GM18526 (cell line): ENCODE data around the gene C1QTNF1.

Source experiments
- POLR2A ChIP-seq: IDR thresholded peaks from 3 replicates; pipeline ENCODE4 v1.6.1; 2011; ENCODE audit not compliant: insufficient read length; ENCODE audit errors: extremely low read depth

The C1QTNF1 gene, protein sequence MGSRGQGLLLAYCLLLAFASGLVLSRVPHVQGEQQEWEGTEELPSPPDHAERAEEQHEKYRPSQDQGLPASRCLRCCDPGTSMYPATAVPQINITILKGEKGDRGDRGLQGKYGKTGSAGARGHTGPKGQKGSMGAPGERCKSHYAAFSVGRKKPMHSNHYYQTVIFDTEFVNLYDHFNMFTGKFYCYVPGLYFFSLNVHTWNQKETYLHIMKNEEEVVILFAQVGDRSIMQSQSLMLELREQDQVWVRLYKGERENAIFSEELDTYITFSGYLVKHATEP

DNA sequence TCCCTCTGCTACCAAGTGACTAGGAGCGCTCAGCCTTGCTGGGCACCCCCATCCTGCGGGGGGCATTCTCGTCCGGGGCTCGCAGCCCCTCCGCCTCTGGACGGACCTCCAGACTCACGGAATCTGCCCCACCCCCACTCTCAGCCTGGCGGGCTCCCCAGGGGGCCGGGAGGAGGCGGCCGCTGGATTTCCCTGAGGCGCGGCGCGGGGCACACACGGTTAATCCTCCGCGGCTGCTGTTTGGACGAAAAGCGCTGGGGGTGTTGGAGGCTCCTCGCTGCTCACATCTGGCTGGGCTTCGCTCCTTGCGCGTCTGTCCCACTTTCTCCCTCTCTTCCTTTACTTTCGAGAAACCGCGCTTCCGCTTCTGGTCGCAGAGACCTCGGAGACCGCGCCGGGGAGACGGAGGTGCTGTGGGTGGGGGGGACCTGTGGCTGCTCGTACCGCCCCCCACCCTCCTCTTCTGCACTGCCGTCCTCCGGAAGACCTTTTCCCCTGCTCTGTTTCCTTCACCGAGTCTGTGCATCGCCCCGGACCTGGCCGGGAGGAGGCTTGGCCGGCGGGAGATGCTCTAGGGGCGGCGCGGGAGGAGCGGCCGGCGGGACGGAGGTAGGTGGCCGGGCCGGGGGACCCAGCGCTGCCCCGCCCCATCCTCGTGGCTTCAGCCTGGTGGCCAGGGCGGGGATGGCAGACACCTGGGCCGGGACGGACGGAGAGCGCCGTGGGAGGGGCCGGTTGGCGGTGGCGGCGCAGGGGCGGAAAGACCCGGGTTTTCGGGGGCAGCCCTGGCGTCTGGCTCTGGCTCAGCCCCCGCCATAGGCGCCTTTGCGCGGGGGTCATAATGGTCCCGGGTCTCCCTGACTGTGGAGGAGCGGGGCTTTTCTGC lies at the start of gene C1QTNF1:
TSS of gene C1QTNF1 (plus strand) at position 284 of the 886 bp plus-strand sequence. CDS start 19,800 bp downstream, outside the sequence.
- TF ChIP-seq POLR2A: no peak

DNA sequence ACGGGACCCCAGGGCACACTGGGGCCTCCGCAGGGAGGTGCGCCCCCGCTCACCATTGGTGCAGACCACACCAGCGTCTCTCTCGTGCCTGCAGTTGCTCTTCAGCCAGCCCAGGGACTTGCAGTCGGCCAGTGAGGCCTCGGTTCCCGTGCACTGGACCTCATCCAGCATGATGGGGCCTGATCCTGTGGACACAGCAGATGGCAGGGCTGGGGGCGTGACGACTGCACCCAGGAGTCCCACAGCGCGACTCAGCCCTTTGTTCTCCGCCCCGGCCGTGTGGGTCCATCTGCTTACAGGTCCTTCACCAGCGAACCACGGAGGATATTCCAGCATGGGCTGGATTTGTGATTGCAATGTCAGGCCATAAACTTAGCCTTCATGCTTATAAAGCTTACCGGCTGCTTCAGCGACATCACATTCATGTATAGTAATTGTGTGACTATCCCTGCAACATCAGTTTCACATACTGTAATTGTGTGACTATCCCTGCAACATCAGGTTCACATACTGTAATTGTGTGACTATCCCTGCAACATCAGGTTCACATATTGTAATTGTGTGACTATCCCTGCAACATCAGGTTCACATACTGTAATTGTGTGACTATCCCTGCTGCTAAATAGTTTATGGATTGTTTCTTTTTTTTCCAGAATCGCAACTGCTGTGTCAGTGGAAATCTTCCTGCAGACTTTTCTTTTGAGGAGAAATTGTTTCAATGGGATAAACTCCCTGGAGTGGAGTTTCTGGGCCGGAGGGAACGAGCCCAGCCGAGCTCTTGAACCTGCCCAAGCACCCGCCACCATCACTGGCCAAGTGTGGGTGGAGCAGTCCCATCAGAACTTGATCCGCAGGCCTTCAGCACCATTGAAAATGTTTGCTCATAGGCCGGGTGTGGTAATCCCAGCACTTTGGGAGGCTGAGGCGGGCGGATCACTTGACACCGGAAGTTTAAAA lies 49.1 kb upstream of the C1QTNF1 start:
- TF ChIP-seq POLR2A: no peak

DNA sequence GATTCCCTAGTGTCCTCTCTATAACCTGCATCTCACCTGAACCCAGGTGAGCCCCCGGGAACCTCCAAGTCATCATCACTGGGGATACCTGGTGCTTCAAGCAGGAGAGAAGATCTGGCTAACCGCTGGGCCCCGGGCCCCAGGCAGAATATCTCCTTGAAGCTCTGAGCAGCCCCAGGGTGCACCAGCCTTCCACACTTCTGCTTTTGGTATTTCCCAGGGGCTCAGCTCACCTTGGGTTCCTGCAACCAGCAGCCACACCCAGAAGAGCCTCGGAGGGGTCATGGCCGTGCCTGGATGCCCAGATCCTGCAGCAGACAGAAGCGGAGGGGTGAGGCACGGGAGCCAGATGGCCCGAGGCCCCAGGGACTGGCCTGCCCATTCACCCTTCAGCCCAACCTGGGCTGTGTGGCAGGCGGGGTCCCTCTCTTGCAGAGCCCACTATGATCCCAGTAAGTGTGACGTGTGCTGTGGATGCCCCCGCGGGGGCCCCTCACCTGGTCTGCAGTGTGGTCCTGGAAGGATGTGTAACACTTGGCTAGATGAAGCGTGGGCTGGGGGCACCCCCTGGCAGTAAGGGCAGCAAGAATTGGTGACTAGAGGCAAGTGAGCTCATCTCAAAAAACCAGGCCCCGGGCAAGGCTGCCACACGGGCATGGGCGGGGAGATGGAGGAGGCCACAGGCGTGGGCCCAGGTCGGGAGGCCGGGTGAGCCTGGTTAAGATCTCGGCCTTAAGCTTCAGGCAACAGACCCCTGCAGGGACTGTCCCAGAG lies 46.9 kb upstream of the C1QTNF1 start:
- TF ChIP-seq POLR2A: no peak

DNA sequence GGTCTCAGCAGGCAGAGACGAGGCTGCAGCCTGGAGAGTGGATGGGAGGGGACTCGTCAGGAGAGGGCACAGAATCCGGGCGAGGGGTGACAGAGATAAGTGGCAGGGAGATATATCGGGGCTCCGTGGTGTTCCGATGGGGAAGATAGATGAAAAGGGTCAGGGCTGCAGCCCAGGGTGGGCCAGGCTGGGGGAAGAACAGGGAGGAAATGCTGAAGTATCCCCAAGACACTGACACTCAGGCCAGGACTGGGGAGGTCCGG lies 46.4 kb upstream of the C1QTNF1 start:
- TF ChIP-seq POLR2A: no peak

DNA sequence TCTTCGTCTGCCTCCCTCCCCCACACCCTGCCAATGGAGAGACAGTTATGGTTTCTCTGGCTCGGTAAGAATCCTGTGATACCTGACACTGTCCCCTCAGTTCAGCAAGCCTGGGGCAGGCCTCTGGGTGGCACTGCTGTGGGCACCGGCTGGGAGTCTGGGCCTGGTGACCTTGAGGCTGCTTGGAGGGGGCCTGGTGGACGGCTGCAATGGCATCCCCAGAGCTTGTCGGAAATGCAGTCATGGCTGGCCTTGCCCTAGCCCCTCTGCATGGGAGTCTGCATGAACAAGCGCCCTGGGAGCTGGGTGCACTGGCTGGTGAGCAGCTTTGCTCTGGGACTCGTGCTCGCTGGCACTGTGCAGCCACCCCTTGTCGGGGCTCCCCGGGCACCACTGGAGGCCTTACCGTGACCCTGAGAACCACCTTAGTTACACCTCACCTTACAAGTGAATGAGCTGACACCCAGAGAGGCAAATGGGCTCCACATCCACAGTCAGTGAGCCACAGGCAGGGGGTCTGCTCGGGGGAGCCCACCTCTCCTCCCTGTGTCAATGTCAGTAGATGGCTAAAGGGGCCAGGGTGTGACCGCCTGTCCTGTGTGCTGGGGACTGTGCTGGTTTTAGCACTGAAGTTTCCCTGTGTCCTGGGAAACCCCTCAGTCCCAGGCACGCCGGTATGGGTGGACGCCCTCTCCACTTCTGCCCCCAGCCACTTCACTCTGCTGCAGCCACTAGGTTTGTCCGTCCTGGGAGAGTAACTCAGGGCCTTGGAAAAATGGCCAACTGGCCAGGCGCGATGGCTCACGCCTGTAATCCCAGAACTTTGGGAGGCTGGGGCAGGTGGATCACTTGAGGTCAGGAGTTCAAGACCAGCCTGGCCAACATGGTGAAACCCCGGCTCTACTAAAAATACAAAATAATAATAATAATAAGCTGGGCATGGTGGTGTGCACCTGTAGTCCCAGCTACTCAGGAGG lies 45.7 kb upstream of the C1QTNF1 start:
- TF ChIP-seq POLR2A: no peak

DNA sequence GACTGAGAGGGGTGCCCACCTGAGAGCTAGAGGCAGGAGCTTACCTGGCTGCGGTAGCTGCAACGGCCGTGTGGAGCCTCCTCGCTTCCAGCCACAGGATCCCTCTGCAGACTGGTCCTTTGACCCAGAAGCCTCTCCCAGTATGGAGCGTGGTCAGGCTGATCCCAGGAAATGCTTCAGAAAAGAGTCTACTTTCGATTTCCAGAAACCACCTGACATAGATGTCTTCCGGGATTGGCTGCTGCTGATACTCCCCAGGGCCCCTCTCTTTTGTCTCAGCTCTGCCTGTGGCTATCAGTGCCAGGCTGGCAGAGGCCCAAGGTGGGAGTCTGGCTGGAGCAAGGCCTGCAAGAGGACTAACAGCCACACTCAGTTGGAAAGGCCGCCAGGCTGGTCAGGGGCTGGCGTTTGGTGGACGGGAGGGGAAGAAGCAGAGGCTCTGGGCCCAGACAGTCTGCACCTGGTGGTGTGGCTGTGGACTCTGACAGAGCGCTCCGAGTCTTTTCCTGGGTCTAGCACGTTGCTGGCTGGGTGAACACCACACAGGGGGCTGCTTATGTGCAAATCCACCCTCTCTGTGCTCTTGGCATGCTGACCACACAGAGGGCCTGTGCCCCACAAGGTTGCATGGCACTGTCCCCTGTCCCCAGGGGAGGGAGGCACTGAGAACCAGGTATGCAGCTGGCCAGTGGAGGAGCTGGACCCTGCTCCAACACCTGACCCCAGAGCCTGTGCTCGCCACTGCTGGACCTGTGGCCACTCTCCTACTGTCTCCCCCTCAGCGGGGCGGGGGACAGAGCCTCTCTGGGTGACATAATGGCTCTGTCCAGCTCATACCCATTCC lies 44.0 kb upstream of the C1QTNF1 start, which contains the start of gene LGALS3BP:
TSS of gene LGALS3BP (minus strand) at position 144 of the 844 bp plus-strand sequence. CDS start 2,732 bp downstream, outside the sequence.
- TF ChIP-seq POLR2A: no peak

DNA sequence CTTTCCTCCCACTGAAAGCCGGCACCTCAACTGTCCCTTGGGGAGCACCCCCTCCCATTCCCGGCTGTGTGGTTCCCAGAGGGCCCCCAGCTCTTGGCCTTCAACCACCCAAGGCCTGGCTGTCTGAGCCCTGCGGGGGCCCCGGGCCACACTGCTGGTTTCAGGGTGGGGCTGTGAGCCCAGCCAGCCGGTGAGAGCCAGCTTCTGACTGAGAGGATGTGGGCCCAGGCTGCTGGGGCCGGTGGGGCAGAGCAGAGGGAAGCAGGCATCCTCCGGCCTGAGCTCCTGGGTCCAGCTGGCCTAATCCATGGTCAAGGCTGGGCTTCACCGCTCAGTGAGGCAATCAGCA lies 43.4 kb upstream of the C1QTNF1 start:
- TF ChIP-seq POLR2A: no peak

DNA sequence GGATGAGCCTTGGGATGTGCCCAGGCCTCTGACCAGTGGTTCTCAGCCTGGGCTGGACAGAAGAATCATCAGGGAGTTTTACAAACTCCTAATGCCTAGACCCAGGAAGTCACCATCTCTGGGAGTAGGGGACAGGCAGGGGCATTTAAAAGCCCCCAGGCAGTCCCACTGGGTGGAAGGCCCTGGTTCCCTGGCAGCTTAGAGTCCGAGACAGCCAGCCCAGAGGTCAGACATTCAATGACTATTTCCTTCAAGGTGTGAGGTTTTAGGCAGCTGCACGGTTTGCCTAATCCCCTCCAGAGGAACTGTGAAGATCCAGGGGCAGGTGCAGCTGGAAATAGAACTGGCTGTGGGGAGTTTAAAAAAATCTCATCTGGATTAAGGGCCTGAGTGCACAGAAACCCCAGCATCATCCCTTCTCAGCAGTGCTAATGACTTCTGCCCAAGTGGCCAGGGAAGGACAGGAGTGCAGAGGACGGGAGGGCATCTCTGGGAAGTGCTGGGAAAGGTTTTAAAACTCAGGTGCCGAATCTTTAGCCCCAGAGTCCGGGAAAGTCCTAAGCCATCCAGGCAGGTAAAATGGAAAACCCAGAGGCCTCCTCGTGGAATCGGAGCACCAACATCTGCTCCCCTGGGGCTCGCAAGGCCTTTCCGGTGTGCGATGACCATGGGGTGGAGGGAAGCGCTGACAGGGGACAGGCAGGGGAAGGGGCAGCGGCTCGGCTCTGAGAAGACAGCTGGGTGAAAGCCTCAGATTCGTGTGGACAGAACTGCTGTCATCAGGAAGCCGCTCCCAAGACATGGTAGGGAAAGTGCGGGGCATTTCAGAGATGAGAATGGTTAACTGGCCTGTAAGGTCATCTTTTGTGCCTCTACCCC lies 42.7 kb upstream of the C1QTNF1 start:
- TF ChIP-seq POLR2A: no peak

DNA sequence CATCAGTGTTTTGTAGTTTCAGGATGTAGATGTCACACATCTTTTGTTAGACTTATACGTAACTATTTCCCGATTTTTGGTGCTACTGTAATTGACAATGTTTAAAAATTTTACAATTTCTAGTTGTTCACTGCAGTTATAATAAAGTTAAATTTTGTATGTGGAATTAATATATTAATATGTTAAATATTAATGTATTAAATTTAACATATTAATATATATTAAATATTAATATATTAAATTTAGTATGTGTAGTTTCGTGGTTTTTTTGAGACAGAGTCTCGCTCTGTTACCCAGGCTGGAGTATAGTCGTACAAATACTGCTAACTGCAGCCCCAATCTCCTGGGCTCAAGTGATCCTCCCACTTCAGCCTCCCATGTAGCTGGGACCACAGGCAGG lies 38.6 kb upstream of the C1QTNF1 start:
- TF ChIP-seq POLR2A: no peak

DNA sequence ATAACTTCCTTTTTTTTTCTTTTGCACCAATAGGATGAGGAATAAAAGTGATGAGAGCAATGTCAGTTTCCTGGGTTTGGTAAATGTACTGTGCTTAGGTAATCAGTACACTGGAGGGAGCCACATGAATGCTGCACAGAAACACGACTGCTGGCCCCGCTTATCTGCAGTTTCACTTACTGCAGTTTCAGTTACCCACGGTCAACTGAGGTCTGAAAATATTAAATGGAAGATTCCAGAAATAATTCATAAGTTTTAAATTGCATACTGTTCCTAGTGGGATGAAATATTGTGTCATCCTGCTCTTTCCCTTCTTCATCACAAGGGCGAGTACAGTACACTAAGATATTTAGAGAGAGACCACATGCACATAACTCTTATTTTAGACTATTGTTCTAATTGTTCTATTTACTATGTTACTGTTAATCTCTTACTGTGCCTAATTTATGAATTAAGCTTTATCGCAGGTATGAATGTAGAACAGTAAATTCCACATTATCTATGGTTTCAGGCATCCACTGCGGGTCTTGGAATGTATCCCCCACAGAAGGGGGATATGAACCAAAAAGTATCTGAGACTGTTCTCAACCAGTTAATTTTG lies 37.8 kb upstream of the C1QTNF1 start:
- TF ChIP-seq POLR2A: no peak

DNA sequence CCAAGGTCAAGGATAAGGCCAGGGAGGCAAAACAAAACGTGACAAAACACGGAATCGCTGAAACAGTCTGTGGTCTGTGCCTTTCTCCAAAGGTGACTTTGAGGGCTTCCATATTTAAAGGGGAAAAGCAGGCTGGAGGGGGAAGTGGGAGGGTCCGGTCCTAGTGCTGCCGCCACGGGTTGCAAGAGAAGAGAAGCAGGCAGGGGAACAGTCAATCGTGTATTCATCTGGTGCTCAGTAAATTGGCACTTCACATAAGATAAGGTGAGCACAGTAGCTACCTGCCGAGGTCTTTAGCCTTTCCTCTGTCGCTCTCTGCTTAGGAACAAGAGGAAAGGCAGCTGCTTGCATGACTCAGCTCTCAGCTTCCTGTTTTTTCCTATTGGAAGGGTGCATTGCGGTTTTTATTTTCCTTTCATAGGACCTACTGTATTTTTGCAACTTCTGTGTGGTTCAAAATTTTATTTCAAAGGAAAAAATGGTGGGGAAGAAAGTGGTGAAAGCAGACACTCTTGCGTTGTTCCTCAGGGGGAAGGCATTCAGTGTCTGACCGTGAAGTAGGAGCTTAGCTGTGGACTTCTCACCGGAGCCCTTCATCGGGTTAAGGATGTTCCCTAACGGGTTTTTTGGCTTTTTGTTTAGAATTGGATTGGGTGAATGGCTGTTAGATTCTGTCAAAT lies 37.2 kb upstream of the C1QTNF1 start:
- TF ChIP-seq POLR2A: no peak

DNA sequence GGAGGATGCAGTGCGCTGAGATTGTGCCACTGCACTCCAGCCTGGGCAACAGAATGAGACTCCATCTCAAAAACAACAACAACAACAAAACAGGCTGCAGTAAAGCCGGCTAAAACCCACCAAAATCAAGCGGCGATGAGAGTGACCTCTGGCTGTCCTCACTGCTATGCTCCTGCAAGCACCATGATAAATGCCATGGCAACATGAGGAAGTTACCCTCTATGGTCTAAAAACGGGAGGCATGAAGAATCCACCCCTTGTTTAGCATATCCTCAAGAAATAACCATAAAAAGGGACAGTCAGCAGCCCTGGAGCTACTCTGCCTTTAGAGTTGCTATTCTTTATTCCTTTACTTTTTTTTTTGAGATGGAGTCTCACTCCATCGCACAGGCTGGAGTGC lies 35.8 kb upstream of the C1QTNF1 start:
- TF ChIP-seq POLR2A: no peak
